ENCODE results near the gene AKR7A2. TPM values are rescaled to one million over a fixed set of nuclear protein-coding genes. Genes with fewer than 3 reads are reported as not detected.

AKR7A2 gene
- total and polyA plus RNA-seq, 10 of the 15 experiments (the other 5 are each of a cell fraction or from before 2014, with no cell fraction given) = 1.3 to 114 (median 48.0) TPM

- Histone ChIP-seq H2AFZ (ENCODE audit: control insufficient read depth, low read depth, low read length) (no peak overlapping the region), H3K9ac (ENCODE audit: control insufficient read depth, insufficient read depth, low read length) (no peak overlapping the region), H3K4me3 (no peak overlapping the region), H3K9me3 (replicated peaks; ENCODE audit: control insufficient read depth, insufficient read depth, low read length) (no peaks in the 10 kb centered on the region), H3K4me2 (ENCODE audit: control insufficient read depth, insufficient read depth) (no peak overlapping the region), H3K4me1 (ENCODE audit: control insufficient read depth, insufficient read depth, low read length) (no peaks in the 10 kb centered on the region), H4K20me1 (ENCODE audit: control insufficient read depth, insufficient read depth) (no peaks in the 10 kb centered on the region), H3K27me3 (replicated peaks in 1 of 2; ENCODE audit: control insufficient read depth in 2 of 2, insufficient read depth in 2 of 2, low read length in 1 of 2) (no peaks in the 10 kb centered on the region), H3K36me3 (ENCODE audit: control insufficient read depth in 2 of 2, insufficient read depth in 2 of 2, low read length in 1 of 2) (peaks cover 29 to 50% of the 10 kb centered on the region in 2 experiments), H3K27ac (ENCODE audit: control insufficient read depth, insufficient read depth) (no peak overlapping the region), H3K79me2 (ENCODE audit: control insufficient read depth, insufficient read depth, low read length) (no peaks in the 10 kb centered on the region)
- BruUV-seq (replicated peaks) = no TSS peak
- CTCF ChIA-PET = no interaction called here
- RAD21 ChIA-PET (ENCODE audit: unreplicated experiment) = no interaction called here
- SMC1A ChIA-PET (ENCODE audit: uncharacterized antibody, unreplicated experiment) = no interaction called here
- 92% methylated on average over 10 of the region's 10 CpGs for WGBS (ENCODE audit: insufficient coverage, insufficient replicate concordance, low lambda C conversion rate, missing lambda C conversion rate)
- no peak for DNase-seq (ENCODE audit: low read depth, low spot score)
- POLR2A ChIA-PET = no interaction called here
- TF ChIP-seq, protein P1, sequence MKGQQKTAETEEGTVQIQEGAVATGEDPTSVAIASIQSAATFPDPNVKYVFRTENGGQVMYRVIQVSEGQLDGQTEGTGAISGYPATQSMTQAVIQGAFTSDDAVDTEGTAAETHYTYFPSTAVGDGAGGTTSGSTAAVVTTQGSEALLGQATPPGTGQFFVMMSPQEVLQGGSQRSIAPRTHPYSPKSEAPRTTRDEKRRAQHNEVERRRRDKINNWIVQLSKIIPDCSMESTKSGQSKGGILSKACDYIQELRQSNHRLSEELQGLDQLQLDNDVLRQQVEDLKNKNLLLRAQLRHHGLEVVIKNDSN (IDR thresholded peaks at IDR 0.05; ENCODE audit: borderline replicate concordance, extremely low read length, insufficient read depth, low read depth, low read length) = no peak
- TF ChIP-seq CBX5 (IDR thresholded peaks at IDR 0.05; ENCODE audit: low read depth) = no peak
- TF ChIP-seq SMC3 (IDR thresholded peaks at IDR 0.05; ENCODE audit: borderline replicate concordance, low read length) = no peak
- no peak for TF ChIP-seq HDAC2 (IDR thresholded peaks at IDR 0.05)
- no peak for TF ChIP-seq FOXM1 (IDR thresholded peaks at IDR 0.05; ENCODE audit: low read depth, low read length)
- TF ChIP-seq SP1 (IDR thresholded peaks at IDR 0.05; ENCODE audit: low read depth, low read length) = no peak
- no peak for TF ChIP-seq POU2F2 (IDR thresholded peaks at IDR 0.05; ENCODE audit: borderline replicate concordance, low read depth, low read length)
- no peak for TF ChIP-seq MTA3 (IDR thresholded peaks at IDR 0.05; ENCODE audit: borderline replicate concordance, low read length)
- TF ChIP-seq MAX (IDR thresholded peaks at IDR 0.05; ENCODE audit: low read depth, low read length) = no peak
- TF ChIP-seq REST (IDR thresholded peaks at IDR 0.05; ENCODE audit: low read depth, low read length) = no peak
- no peak for TF ChIP-seq E2F4 (IDR thresholded peaks at IDR 0.05; ENCODE audit: low read depth, low read length)
- TF ChIP-seq BHLHE40 (IDR thresholded peaks at IDR 0.05; ENCODE audit: borderline replicate concordance in 1 of 2, low read depth in 2 of 2, low read length in 1 of 2) = no peak
- TF ChIP-seq KAT2A (conservative IDR thresholded peaks at IDR 0.05; ENCODE audit: control insufficient read depth, low read depth, low read length) = no peak
- no peak for TF ChIP-seq MLLT1 (IDR thresholded peaks at IDR 0.05)
- no peak for TF ChIP-seq TCF12 (IDR thresholded peaks at IDR 0.05; ENCODE audit: low read depth, low read length)
- no peak for TF ChIP-seq SREBF2 (IDR thresholded peaks at IDR 0.05; ENCODE audit: low read length)
- in situ Hi-C loops (cut with MboI) (no loop called here), intact Hi-C loops (cut with micrococcal nuclease; ENCODE audit: unreplicated experiment) (no loop called here)
- ATAC-seq = no peak
- no peak for FAIRE-seq
Observed at GRCh38 chr1:19351873-19352272, 39.9 kb upstream of the AKR7A2 start.
